GM12891 (cell line): ENCODE results near the gene ARL14EPL.

Source experiments
- PAX5 ChIP-seq: IDR thresholded peaks from 2 replicates; pipeline ENCODE4 v1.6.1; 2011; ENCODE audit warnings: low read length, moderate library complexity, mild to moderate bottlenecking; ENCODE audit not compliant: insufficient read depth, severe bottlenecking
- POLR2A ChIP-seq: IDR thresholded peaks from 2 replicates; pipeline ENCODE4 v1.6.1; 2011; ENCODE audit warnings: low read depth, low read length, control low read depth
- POLR2AphosphoS5 ChIP-seq: IDR thresholded peaks from 2 replicates; pipeline ENCODE4 v1.6.1; 2011; ENCODE audit warnings: low read depth, low read length, control low read depth
- TAF1 ChIP-seq: IDR thresholded peaks from 2 replicates; pipeline ENCODE4 v1.6.1; 2011; ENCODE audit warnings: low read depth, low read length, control low read depth

DNA sequence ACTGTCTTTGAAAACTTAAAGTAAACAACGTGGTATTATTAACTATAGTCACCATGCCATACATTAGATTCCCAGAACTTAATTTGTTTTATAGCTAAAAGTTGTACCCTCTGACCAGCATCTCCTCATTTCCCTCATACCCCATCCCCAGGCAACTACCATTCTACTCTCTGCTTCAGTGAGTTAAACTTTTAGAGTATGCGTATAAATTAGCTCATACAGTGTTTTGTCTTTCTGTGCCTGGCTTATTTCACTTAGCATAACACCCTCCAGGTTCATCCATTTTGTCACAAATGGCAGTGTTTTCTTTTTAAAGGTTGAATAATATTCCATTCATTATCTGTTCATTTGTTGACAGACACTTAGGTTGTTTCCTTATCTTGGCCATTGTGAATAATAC is 66.7 kb downstream of the ARL14EPL start:
- TF ChIP-seq POLR2A (no peak), POLR2AphosphoS5 (no peak), TAF1 (no peak), PAX5 (no peak)
